NCI-H2227 (cell line): ENCODE measurements around the gene EYS.

ENCODE experiments used
- DNase-seq: peaks from one replicate; lab custom pipeline; 2025; ENCODE audit not compliant: unreplicated experiment; lab: John Stamatoyannopoulos, UW

The EYS gene

DNA sequence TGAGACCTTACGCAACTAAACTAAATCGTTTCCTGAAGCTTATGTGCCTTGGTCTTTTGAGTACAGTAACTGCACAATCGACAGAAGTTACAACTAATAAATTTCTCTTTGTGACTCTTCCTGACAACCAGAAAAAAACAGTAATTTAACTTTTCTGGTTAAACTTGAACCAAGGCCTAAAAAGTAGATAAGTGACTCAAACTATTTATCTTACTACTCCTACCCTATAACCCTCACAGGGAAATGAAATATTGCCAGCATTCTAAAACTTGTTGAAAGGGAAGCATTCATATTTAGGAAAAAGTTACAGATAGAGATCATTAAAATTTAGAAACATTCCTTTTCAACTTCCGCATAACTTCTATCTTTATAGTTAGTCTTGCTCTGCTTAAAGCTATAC is 1034.4 kb downstream of the EYS start:
- no peak for DNase-seq

DNA sequence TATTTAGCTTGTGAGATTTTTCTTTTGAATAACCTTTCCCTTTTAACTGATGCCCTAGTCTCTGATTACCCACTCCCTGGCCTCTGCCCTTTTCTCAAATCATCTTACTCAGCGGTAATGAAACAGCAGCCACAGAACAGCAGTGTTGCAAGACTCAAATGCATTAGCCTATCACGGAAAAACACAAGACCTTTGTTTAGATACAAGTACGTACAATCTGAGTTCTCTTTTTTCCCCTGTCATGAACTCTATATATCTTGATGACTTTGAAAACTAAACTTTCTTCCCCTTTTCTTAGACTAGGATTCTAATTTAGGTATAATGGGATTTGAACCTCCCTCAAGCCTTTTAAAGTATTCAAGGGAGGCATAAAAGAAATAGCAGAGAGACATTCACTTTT is 1034.9 kb downstream of the EYS start:
- DNase-seq, result no peak

DNA sequence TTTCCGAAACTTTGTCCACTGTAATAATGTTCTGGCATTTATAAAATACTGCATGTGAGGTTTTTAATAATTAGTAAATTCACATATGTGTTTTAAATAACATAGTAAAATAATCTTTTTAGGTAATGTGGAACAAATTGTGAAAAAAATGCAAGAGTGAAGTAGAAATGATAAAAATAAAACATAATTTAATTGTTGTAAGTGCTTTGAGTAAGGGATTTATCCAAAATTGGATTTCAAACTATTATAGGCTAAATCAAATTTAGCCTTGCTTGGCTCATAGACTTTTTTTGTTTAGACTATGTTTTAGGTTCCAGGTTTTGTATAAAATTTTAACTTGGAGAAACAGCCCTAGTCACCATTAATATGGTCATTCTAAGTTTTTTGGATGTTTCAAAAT is 1041.9 kb downstream of the EYS start:
- DNase-seq, result no peak

DNA sequence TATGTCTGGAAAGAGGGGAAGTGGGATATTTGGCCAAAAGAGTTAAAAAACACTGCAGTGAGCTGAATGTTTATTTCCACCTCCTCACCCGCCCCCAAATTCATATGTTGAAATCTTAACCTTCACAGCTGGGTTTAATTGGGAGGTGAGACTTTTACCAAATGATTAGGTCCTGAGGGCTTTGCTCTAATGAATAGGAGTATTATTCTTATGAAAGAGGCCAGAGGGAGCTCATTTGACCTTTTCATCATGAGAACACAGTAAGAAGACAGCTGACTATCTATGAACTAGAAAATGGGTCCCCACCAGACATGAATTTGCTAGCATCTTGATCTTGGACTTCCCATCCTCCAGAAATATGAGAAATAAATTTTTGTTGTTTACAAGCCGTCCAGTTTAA is 1042.5 kb downstream of the EYS start:
- no peak for DNase-seq

DNA sequence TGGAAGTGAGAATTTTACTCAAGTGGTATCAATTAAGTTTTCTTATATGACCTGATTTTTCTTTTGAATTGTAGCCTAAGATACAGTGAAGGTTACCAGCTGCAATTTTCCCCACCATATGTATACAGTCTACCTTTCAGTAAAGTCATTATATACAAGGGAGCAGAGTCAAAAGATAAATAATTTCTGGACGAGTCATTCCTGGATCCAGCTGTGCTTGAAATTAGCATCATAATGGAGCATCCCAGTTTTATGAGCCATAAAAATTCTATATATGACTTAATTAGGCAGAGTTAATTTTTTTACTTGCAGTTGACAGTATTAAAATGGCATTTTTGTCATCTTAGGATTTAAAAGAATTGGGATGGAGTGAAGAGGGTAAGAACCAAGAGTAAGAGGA is 1063.0 kb downstream of the EYS start:
- DNase-seq, result no peak

DNA sequence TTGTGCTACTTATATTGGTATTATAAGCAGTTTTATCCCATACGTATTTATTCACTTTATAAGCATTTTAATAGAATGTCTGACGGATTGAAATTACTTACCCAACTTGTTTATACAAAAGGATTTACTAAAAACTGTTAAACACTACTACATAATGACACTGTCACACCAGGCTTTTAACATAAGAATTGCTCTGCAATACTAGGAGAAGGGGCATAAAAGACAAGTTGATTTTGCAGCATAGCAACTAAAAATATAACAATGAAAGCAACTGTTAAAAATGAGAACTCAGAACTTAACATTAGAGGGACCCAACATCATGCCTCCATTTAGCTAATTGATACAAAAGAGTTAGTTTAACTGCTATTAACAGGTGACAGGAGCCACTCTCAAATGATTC is 1076.1 kb downstream of the EYS start:
- no peak for DNase-seq

DNA sequence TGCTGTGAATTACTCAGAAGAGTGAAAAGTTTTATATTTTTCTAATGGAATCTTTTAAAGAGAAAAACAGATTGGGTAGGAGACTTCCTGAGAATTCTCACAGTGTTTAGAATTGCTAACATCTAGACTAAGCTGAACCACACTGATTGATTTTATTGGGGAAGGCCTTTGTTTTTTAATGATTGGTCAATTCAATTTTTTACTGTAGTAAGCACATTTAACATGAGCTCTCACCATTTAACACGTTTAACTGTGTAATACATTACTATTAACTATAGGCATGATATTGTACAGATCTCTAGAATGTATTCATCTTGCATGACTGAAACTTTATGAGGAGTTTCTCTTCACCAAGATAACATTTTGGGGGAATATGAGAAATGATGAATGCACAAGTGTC is 1084.1 kb downstream of the EYS start:
- DNase-seq, result no peak

DNA sequence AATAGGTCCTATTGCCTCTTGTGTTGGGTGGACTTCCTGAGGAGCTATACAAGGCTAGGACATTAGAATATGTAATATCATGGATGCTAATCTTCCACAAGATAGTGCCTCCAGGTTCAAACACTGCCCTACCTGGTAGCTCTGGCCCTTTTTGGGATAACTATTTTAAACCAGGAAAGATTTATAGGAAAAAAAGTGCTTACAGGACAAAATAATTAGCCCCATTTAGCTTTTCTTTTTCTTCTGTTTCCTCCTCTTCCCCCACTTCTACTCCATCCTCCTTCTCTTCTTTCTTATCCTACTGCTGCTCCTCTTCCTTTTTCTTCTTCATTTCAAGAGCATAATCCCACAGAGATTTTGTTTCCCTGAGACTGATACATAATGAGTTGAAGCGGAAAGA is 1104.0 kb downstream of the EYS start:
- no peak for DNase-seq

DNA sequence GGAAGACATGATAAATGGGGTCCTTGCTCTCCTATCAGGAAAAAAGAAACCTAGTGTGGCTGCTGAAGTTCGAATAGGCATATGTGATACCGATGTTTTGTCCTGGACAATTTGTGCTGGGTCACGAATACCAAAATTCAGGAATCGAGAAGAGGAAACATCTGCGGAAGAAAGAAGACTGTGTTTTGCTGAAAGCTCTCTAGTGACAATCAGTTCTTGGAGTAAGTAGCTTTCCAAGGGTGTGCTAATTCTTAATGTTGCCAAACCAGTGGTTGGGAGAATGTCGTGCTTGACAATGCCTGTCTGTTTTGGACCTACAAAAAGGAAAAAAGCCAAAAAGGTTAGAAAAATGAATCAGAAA is 1115.4 kb downstream of the EYS start:
- no peak for DNase-seq

DNA sequence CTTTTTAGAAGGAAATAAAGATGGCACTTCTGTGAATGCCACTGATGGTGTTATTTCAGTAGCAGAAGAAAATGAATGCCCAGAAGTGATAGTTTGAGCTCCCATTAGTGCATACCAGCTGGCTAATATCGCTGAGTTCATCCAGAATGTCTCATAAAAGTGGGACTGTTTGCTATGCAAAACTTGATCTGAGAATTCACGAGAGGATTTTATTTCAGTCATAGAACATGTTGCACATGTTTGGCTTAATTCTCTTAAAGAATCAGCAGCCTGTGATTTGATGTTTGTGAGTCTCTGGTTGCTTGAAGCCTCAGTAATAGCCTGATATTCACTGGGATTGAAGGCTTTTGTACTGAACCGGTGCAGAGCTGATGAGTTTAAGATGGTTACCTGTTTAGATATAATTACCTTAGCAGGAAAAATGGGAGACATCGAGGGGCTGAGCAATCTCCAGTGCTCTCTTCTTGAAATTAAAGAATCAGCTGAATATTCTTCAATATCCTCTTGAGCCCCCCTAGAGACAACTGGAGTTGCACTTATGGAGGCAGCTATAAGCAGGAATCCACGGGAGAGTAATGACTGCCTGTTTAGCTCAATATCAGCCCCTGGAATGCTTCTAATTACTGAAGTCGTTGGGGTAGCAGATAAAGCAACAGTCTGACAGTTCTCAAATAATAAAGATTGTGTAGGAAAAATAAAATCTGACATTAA is 1115.9 kb downstream of the EYS start:
- DNase-seq, result no peak

DNA sequence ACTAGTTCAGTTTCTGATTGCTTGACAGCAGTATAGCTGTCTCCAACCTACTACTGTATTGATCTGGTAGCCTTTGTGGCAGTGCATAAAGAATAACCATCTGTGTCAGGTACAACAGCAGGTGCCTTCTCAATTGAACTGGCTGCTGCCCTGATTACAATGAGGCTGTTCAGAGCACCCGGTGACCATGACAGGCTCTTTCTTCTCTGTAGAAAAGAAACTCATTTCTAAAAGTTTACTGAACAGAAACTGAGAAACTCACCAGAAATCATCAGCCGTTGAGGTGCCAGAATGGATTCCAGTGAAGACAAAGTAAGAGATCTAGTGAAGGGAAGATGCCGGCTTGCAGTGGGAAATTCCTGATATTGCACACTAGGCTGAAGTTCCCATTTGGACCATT is 1117.1 kb downstream of the EYS start:
- DNase-seq, result no peak

DNA sequence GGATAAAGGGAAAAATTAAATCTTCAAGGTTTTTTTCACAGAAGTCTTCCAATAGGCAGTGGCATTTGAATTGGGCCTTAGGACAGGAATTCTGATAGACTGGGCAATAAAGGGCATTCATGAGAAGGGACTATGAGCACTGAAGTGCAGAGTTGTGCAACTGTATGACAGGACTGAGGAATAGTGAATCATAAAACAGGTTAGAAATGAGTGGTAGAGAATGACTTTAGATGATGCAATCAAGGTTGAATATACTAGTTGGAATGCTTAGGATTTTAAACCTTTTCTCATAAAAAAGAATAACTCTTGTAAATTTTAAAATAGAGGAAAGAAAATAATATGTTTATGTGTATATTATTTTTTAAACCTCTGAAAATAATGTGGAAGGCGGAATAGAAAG is 1126.7 kb downstream of the EYS start:
- no peak for DNase-seq

DNA sequence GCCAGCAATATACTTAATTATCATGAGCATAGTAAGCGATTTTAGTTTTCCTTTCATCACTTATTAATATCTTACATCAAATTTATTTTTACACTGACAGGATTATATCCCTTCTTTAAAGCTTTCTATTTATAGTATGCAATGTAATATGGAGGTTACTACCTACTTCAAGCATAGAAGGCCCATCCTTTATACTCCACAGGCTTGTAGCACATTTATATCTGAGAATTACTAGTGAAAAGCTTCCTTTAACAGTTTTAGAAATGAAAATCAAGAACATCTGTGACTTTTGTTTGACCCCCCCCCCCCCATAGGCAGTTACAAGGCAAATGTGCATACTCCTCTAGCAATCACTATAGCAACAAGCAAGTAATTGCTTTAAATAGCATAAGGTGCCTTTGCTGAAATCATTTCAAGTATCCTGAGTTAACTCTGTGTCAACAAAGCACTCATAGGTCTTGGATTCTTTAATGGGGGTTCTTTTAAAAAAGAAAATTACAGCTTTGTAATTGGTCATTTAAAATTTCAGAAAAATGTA is 1153.7 kb downstream of the EYS start:
- DNase-seq, result peak; percentile 76

DNA sequence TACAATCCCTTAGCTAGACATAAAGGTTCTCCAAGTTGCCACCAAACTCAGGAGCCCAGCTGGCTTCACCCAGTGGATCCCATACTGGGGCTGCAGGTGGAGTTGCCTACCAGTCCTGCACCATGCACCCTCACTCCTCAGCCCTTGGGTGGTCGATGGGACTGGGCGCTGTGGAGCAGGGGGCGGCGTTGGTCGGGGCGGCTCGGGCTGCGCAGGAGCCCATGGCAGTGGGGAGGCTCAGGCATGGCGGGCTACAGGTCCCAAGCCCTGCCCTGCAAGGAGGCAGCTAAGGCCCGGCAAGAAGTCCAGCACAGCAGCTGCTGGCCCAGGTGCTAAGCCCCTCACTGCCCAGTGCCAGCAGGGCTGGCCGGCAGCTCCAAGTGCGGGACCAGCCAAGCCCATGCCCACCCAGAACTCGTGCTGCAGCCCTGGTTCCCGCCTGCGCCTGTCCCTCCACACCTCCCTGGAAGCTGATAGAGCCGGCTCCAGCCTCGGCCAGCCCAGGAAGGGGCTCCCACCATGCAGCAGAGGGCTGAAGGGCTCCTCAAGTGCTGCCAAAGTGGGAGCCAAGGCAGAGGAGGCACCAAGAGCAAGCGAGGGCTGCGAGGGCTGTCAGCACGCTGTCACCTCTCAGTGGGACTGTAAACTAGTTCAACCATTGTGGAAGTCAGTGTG is 1159.3 kb downstream of the EYS start:
- DNase-seq, result no peak

DNA sequence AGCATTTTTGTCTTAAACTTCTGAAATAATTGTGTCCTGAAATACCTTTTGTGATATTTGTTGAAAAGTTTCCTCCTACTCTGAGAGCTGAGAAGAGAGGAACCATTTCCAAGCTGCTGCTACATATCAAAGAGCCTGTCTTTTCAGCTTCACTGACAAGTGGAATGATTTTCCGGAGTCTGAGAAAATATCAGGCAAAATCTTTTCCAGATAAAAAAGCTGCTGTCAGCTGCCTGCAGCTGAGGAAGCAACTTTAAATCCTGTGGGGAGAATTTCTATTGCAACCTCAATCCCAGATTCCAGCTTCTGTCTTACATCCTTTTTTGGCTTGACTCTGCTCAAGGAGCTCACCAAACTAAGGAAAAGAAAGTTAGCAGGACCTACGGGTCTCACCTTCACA is 1167.1 kb downstream of the EYS start:
- no peak for DNase-seq

DNA sequence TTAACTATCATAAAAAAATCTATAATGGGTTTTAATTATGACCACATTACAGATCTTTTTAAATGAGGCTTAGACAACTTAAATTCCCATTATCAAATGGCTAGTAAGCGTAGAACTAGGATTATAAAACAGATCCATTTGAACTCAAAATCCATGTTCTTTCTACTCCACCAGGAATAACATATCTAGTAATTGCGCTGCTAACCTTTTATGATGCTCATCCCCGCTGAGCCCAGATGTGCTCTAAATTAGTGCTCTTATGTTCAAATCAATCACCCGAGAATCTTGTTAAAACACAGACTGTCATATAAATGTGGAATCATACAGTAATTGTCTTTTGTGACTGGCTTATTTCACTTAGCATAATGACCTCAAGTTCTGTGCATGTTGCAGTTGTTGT is 1168.3 kb downstream of the EYS start:
- peak; percentile 45 for DNase-seq

DNA sequence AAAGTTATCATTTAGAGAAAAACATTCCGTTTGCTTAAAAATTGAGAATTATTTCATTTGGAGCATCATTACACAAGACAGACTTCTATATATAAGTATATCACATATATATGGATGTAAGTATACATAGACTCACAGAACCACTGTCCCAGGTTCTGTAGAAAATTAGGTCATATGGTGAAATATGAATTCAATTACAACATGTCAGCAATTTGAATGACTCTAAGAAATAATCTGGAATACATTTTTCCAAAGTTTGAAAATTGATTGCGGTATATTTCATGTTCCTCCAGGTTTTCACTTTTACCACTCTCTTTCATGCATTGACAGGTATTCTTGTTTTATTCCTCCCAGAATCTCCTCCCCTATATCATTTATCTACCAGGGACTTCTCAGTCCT is 1179.1 kb downstream of the EYS start:
- DNase-seq, result no peak

DNA sequence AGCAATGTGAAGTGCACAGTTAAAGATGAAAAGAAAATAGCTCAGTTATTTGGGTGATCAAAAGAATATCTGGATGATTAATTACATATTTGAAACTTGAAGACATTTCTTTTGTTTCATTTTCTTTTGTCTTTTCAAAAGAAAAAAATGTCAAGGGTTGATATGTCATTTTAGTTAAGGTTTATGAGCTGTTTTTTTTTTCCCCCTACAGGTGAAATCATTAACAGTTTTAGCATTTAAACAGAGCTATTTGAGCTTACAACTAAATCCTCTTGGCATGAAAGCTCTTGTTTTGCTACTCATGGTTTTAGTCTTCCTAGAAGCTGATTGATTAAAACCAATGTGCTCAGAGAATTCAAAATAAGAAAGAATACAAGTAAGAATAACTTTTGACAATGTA is 1184.2 kb downstream of the EYS start:
- DNase-seq, result no peak

DNA sequence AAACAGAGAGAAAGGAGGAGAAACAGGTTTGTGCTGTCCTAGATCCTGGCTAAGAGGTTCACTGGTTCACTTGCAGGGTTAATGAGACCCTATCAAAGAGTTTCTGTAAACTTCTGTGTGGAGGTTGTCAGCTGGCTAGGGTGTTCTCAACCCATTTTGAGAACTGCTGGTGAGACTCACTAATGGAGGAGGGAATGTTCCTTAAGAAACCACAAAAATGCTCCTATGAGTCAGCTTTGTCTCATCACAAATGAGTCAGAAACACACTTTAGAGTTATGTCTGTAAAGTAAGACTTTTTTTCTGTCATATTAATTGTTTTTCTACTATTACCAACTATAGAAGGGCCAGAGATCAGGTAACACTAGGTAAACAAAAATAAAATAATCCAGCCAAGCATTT is 1187.0 kb downstream of the EYS start:
- DNase-seq, result no peak

DNA sequence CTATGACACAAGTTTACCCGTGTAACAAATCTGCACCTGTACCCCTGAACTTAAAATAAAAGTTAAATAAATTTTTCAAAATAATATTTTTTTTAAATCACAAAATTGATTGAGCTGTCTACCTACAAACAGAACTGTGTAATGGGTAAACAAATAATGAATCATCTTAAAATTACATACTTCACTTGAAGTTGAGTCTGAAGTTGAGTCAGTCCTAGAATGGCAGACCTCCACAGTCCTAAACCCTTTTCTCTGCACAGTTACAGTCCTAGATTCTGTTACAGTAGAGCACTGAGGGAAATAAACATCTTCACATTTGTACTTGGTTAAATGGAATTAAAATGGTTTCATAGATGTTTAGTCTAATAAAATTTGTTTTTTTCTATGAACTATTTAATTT is 1190.6 kb downstream of the EYS start:
- no peak for DNase-seq

DNA sequence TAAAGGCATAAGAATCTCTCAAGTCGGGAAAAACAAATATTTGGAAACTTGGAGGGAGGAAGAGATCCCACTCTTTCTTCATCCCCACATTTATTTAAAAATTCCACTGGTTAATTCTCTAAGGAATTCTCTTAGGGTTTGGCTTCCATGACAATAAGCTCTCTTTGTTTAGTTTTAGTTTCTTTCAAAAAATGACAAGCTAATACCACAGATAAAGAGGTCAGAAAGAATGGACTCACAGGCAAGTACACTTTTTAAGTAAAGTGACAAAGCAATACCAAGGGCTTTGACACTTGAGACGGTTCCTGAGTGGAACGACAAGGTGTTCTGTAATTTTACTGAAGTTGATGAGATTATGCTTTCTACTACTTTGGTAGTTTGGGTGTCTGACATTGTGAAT is 1199.4 kb downstream of the EYS start:
- DNase-seq, result no peak

DNA sequence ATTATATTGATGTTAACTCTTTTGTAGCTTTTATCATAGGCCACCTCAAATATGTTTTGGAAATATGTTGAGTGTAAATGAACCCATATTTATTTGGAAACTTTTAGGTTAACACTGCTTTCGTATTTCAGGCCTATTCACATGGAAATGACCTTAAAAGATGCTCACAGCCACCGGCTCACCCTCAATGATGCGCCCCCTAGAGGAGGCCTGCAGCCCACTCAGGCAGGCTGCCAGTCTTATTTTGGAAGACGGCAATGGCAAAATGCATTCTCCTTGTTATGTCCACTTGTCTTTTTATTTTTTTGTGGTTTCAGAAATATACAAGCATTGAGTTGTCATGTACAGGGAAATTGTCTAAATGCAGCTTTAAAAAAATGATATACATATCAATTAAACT is 1201.7 kb downstream of the EYS start:
- DNase-seq, result no peak

DNA sequence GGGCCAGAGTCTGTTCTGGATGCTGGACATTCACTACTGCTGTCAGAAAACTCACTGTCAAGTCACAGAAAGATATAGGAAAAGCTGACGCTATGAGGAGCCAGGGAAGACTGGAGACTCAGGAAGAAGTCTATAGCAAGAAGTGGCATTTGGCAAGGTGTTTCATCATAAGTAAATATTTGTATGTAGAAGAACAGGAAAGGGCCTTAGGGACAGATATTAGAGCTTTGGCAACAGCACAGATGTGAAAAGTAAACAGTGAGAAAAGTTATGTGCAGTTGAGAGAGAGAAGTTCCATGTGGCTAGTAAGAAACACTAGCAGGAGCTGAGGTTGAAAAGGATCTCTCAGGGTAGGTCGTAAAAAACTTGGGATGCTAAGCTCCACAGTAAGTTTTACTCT is 1202.5 kb downstream of the EYS start:
- DNase-seq, result no peak
